NCI-H2171 (cell line): ENCODE measurements around the gene ZBTB7C.

Experiments used
- DNase-seq: peaks from one replicate; lab custom pipeline; 2025; lab: John Stamatoyannopoulos, UW

Gene ZBTB7C

GRCh38 chr18:48058486-48058885 lies 350.7 kb downstream of the ZBTB7C start:
- no peak for DNase-seq

GRCh38 chr18:48057018-48057417 lies 352.2 kb downstream of the ZBTB7C start:
- DNase-seq = no peak

GRCh38 chr18:48055351-48055750 lies 353.8 kb downstream of the ZBTB7C start:
- no peak for DNase-seq

GRCh38 chr18:48053881-48054816 lies 355.0 kb downstream of the ZBTB7C start:
- no peak for DNase-seq

GRCh38 chr18:48052842-48053241 lies 356.3 kb downstream of the ZBTB7C start:
- no peak for DNase-seq

GRCh38 chr18:48051945-48052840 lies 357.0 kb downstream of the ZBTB7C start:
- no peak for DNase-seq

GRCh38 chr18:48050176-48050575 lies 359.0 kb downstream of the ZBTB7C start:
- no peak for DNase-seq

- DNase-seq = no peak
These were observed 359.4 kb downstream of the ZBTB7C start for GRCh38 chr18:48049757-48050156.

GRCh38 chr18:48048251-48048650 lies 360.9 kb downstream of the ZBTB7C start:
- no peak for DNase-seq

- DNase-seq = no peak
These were observed 362.3 kb downstream of the ZBTB7C start for GRCh38 chr18:48046843-48047242.

GRCh38 chr18:48045744-48046143 lies 363.4 kb downstream of the ZBTB7C start:
- no peak for DNase-seq

GRCh38 chr18:48044944-48045343 lies 364.2 kb downstream of the ZBTB7C start:
- DNase-seq = no peak

- DNase-seq = no peak
These were observed 366.0 kb downstream of the ZBTB7C start for GRCh38 chr18:48043166-48043565.

- DNase-seq = no peak
These were observed 366.8 kb downstream of the ZBTB7C start for GRCh38 chr18:48042431-48042830.

- DNase-seq = no peak
These were observed 368.6 kb downstream of the ZBTB7C start for GRCh38 chr18:48040457-48041110.

GRCh38 chr18:48039769-48040215 lies 369.4 kb downstream of the ZBTB7C start:
- DNase-seq = no peak

- no peak for DNase-seq
These were observed 370.5 kb downstream of the ZBTB7C start for GRCh38 chr18:48038636-48039035.

GRCh38 chr18:48037481-48038271 lies 371.5 kb downstream of the ZBTB7C start:
- no peak for DNase-seq

GRCh38 chr18:48036641-48037421 lies 372.4 kb downstream of the ZBTB7C start:
- DNase-seq = no peak

GRCh38 chr18:48036226-48036625 lies 373.0 kb downstream of the ZBTB7C start:
- DNase-seq = no peak

- no peak for DNase-seq
These were observed 373.7 kb downstream of the ZBTB7C start for GRCh38 chr18:48035556-48035860.
